ENCODE measurements around the gene CELF2. TPM values are rescaled to one million over a fixed set of nuclear protein-coding genes. Genes with fewer than 3 reads are reported as not detected.

CELF2 gene
- total and polyA plus RNA-seq, 2 experiments from 2014 or later: 16.6 to 26.9 TPM

DNA sequence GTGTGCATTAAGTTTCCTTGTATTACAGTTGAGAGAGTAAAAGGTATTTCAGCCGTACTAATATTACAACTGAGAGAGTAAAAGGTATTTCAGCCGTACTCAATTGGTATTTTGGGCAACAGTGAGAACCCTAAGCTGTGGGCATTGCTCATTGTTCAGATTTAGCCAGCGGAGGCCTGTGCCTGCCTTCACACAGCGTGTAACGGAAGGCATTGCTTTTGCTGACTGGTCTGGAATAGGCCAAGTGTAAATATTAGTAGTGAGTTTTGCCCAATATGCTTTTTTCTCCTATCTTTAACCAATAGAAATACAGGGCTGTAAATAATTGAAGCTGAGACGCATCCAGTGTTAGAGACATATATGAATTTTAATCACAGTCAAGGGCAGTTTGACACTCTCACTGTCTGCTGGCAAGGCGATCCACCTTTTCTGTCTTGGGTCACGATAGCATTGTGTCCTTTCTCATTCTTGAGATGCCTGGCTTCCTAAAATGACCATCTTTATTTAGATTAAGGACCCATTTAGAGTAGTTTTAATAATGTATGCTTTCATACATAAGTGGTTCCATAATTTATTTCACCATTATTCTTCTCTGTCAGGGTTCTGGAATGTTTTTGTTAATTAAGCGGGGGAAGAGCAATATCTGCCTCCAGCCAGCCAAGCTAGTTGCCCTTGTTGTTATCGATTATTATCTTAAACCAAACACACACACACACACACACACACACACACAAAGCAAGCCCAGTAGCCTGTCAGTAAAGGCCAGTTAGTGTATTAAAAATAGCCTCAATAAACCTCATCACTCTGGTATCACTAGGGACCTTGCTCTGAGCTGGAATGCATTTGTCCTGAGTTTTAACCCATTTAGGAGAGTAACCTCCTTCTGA lies 130.7 kb downstream of the CELF2 start:
- no peak overlapping the region for H3K4me2 ChIP-seq
- DNase-seq (ENCODE audit: low spot score): no peak
- H3K79me2 ChIP-seq: no peaks in the 10 kb centered on the region
- no peak overlapping the region for H3K27ac ChIP-seq
- H4K20me1 ChIP-seq (ENCODE audit: insufficient read depth, poor library complexity, severe bottlenecking): no peaks in the 10 kb centered on the region
- WGBS (ENCODE audit: low lambda C conversion rate, missing lambda C conversion rate): 88% methylated on average over 10 of the region's 10 CpGs
- peaks cover 2% of the 10 kb centered on the region for H3K4me1 ChIP-seq (ENCODE audit: insufficient read depth)
- no peaks in the 10 kb centered on the region for H3K9me3 ChIP-seq (ENCODE audit: low read depth)
- no peaks in the 10 kb centered on the region for H3K36me3 ChIP-seq (replicated peaks; ENCODE audit: insufficient read depth, low read depth)
- no peaks in the 10 kb centered on the region for H3K9me2 ChIP-seq (replicated peaks; ENCODE audit: insufficient read depth)
- H2AFZ ChIP-seq: no peak overlapping the region
- H3K27me3 ChIP-seq: no peaks in the 10 kb centered on the region
- TF ChIP-seq EZH2 (IDR thresholded peaks at IDR 0.05; ENCODE audit: borderline replicate concordance): no peak
- no peak for TF ChIP-seq EZH2phosphoT487 (IDR thresholded peaks at IDR 0.05; ENCODE audit: low read depth, severe bottlenecking, unreplicated experiment)
- TF ChIP-seq, protein P1, sequence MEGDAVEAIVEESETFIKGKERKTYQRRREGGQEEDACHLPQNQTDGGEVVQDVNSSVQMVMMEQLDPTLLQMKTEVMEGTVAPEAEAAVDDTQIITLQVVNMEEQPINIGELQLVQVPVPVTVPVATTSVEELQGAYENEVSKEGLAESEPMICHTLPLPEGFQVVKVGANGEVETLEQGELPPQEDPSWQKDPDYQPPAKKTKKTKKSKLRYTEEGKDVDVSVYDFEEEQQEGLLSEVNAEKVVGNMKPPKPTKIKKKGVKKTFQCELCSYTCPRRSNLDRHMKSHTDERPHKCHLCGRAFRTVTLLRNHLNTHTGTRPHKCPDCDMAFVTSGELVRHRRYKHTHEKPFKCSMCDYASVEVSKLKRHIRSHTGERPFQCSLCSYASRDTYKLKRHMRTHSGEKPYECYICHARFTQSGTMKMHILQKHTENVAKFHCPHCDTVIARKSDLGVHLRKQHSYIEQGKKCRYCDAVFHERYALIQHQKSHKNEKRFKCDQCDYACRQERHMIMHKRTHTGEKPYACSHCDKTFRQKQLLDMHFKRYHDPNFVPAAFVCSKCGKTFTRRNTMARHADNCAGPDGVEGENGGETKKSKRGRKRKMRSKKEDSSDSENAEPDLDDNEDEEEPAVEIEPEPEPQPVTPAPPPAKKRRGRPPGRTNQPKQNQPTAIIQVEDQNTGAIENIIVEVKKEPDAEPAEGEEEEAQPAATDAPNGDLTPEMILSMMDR (IDR thresholded peaks at IDR 0.05; ENCODE audit: poor library complexity): no peak
- no peak overlapping the region for H3K4me3 ChIP-seq

DNA sequence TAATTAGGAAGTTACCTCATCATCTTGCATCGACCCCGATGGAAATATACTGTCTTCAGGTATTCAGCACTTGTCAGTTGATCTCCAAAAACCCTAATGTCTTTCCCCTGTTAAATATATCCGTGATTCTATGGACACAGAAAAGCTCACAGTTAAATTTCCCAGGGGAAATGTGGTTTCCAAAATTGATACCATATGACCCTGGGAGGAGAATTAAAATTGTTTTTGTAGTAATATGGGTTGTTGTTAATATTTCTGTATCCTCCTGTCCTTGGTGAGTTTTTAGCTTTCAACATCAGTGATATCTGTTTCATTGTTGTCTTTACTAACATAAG lies 132.1 kb downstream of the CELF2 start:
- Histone ChIP-seq H3K4me1 (ENCODE audit: insufficient read depth) (peaks cover 2% of the 10 kb centered on the region), H4K20me1 (ENCODE audit: insufficient read depth, poor library complexity, severe bottlenecking) (no peaks in the 10 kb centered on the region), H3K79me2 (no peaks in the 10 kb centered on the region), H3K9me2 (replicated peaks; ENCODE audit: insufficient read depth) (no peaks in the 10 kb centered on the region), H3K9me3 (ENCODE audit: low read depth) (no peaks in the 10 kb centered on the region), H3K27me3 (peaks cover 8% of the 10 kb centered on the region), H3K27ac (no peak overlapping the region), H3K36me3 (replicated peaks; ENCODE audit: insufficient read depth, low read depth) (no peaks in the 10 kb centered on the region), H2AFZ (no peak overlapping the region), H3K4me2 (no peak overlapping the region), H3K4me3 (no peak overlapping the region)
- TF ChIP-seq EZH2phosphoT487 (IDR thresholded peaks at IDR 0.05; ENCODE audit: low read depth, severe bottlenecking, unreplicated experiment) (no peak), EZH2 (IDR thresholded peaks at IDR 0.05; ENCODE audit: borderline replicate concordance) (no peak)
- TF ChIP-seq, protein P1 (IDR thresholded peaks at IDR 0.05; ENCODE audit: poor library complexity): no peak
- DNase-seq (ENCODE audit: low spot score): no peak
- 62% methylated on average over 3 of the region's 3 CpGs for WGBS (ENCODE audit: low lambda C conversion rate, missing lambda C conversion rate)

DNA sequence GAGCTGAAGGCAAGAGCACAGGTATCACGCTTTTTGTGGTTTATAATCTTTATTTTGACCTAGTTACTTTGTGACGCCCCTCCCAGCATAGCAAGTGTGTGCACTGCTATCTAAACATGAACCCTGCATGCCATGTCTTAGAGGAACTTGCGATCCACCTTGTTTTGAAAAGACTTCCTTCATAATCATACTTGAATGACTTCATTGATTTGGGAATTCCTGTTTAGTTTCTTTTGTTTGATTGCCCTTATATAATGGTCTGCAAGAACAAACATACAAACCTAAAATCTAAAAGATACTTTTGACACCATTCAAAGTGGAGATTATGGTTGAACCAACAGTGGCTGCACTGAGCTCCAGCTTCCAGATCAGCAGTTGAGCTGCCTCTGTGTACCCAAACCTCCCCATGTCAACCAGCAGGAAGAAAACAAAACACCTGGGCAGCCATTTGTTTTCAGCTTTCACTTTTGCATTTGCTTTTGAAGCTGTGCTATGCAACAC lies 132.6 kb downstream of the CELF2 start:
- no peaks in the 10 kb centered on the region for H3K36me3 ChIP-seq (replicated peaks; ENCODE audit: insufficient read depth, low read depth)
- H3K9me3 ChIP-seq (ENCODE audit: low read depth): no peaks in the 10 kb centered on the region
- TF ChIP-seq, protein P1 (IDR thresholded peaks at IDR 0.05; ENCODE audit: poor library complexity): no peak
- H2AFZ ChIP-seq: no peak overlapping the region
- no peaks in the 10 kb centered on the region for H3K79me2 ChIP-seq
- no peak for DNase-seq (ENCODE audit: low spot score)
- H3K27ac ChIP-seq: no peak overlapping the region
- peaks cover 2% of the 10 kb centered on the region for H3K4me1 ChIP-seq (ENCODE audit: insufficient read depth)
- no peaks in the 10 kb centered on the region for H3K9me2 ChIP-seq (replicated peaks; ENCODE audit: insufficient read depth)
- peaks cover 8% of the 10 kb centered on the region for H3K27me3 ChIP-seq
- H4K20me1 ChIP-seq (ENCODE audit: insufficient read depth, poor library complexity, severe bottlenecking): no peaks in the 10 kb centered on the region
- H3K4me2 ChIP-seq: no peak overlapping the region
- WGBS (ENCODE audit: low lambda C conversion rate, missing lambda C conversion rate): 83% methylated on average over 3 of the region's 3 CpGs
- H3K4me3 ChIP-seq: no peak overlapping the region

Measured in hepatocyte (in vitro differentiated cells).